Right lobe of liver (tissue), 6 donors: ENCODE results near the gene DTX1. TPM values are rescaled to one million over a fixed set of nuclear protein-coding genes. Genes with fewer than 3 reads are reported as not detected.
A peak's percentile ranks its signal among the peaks of the same experiment; 100 is the strongest.

Source experiments
- ATAC-seq, 4 donors: fragments of 200-7000 bp; cut with Tn5 transposase; one replicate each; pipeline ENCODE4 v1.9.1; 2020; ENCODE audit warnings: mild to moderate bottlenecking in 4 of 4, moderate library complexity in 4 of 4
- DNase-seq, 3 donors: peaks; one replicate each; pipeline ENCODE4 v3.0.0-alpha.2; 2020
- H3K27ac ChIP-seq, 3 donors: fragments of 200-600 bp; one replicate each; pipeline ENCODE4 v1.8.0; 2022
- H3K27me3 ChIP-seq, 2 donors: fragments of 200-600 bp; one replicate each; pipeline ENCODE4 v1.8.0; 2022
- H3K36me3 ChIP-seq, 4 donors: fragments of 200-600 bp; sonication (generic) in 1 of 4; one replicate each; pipeline versions ENCODE4 v1.5.1 to v1.8.0; 2017 to 2022; ENCODE audit warnings: control low read depth in 1 of 4
- H3K4me1 ChIP-seq, 4 donors: fragments of 200-600 bp; sonication (generic) in 1 of 4; one replicate each; pipeline versions ENCODE4 v1.5.1 to v1.8.0; 2017 to 2022; ENCODE audit warnings: control low read depth in 1 of 4
- H3K4me3 ChIP-seq, 3 donors: fragments of 200-600 bp; one replicate each; pipeline ENCODE4 v1.8.0; 2022
- H3K9me3 ChIP-seq, 4 donors: fragments of 200-600 bp; sonication (generic) in 1 of 4; one replicate each; pipeline versions ENCODE4 v1.5.1 to v1.8.0; 2017 to 2022; ENCODE audit warnings: control low read depth in 1 of 4
- POLR2A ChIP-seq: fragments of 450-650 bp; IDR thresholded peaks from one replicate; pipeline ENCODE4 v1.6.1; 2017; ENCODE audit warnings: antibody characterized with exemption, mild to moderate bottlenecking
- WGBS: methylation state at CpG from one replicate; pipeline ENCODE4 v1.1.6; 2018; ENCODE audit warnings: low coverage, low lambda C conversion rate; ENCODE audit not compliant: insufficient coverage; ENCODE audit errors: missing lambda C conversion rate; 5-methylcytosine and 5-hydroxymethylcytosine counted together
- intact Hi-C, 2 donors: fragments of 100-400 bp; cut with DNase I; formaldehyde crosslinking; loops; one replicate each; pipeline versions ENCODE4 v1.11.2 to v1.14.1; 2022
- total RNA-seq, 6 experiments: library from RNA; depleted of rRNA in 2 of 6; stranded (reverse); fragments of >200 nt in 2 of 6; fragmentation: NEBNext Ultra II Directional in 3 of 6; extraction: Animal tissue kit (Norgen Biotek cat#: 25700) in 3 of 6; gene quantifications; one replicate each; pipeline versions ENCODE4 v1.1.0 to v1.2.4, GENCODE V29; 2016 to 2023
- TF ChIP-seq, protein P1 (sequence below), 4 donors: fragments of 200-600 bp in 3 of 4; fragments of 450-650 bp in 1 of 4; IDR thresholded peaks; one replicate each; pipeline versions ENCODE4 v1.5.1 to v1.8.0; 2016 to 2022; ENCODE audit warnings: antibody characterized with exemption in 4 of 4, mild to moderate bottlenecking in 2 of 4
- donor health status: DM: no; HTN: yes; CAD: no.
- donor health status: DM: no; HTN: no; CAD: no.
- donor health status: DM: no; HTN: no; CAD: no.
- donor health status: DM: no; HTN: yes; CAD: no.
- donor health status: DM: no; HTN: yes; CAD: no.

Gene DTX1
- total RNA-seq, 6 experiments from 2014 or later, result 1.4 to 51.2 (median 20.0) TPM

DNA sequence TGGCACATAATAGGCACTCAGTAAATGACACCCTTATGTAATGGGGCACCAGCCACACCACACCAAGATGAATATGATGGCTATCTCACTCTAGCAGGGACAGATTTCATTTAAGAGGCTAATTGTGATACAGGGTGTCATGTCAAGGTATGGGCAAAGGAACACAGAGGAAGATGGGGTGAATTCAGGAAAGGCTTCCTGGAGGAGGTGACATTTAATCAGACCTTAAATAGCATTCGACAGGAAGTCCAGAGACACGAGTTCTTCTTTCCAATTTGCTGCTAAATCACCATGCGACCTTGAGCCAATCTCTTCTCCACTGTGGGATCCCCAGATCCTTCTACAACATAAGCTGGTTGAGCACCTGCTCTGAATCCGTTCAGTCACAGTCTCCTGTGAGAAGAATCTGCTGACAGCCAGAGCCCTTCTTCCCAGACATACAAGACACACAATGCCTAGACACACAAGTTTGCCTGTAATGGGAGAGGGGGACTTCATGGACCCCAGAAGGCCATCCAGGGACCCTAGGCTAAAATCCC lies 1.5 kb upstream of the DTX1 start:
- intact Hi-C loops, result loop anchor here in 1 of 2 donors (5.0 kb wide), 2 partner anchors 42 to 112 kb away; no protein-coding TSS in a partner anchor
- DNase-seq, result no peak
- WGBS, result 17% methylated on average over 1 of the region's 4 CpGs
- no peaks in the 10 kb centered on the region for H3K27me3 ChIP-seq
- no peaks in the 10 kb centered on the region for H3K36me3 ChIP-seq
- ATAC-seq, result no peak
- no peak overlapping the region for H3K27ac ChIP-seq
- TF ChIP-seq POLR2A, result no peak
- TF ChIP-seq, protein P1, sequence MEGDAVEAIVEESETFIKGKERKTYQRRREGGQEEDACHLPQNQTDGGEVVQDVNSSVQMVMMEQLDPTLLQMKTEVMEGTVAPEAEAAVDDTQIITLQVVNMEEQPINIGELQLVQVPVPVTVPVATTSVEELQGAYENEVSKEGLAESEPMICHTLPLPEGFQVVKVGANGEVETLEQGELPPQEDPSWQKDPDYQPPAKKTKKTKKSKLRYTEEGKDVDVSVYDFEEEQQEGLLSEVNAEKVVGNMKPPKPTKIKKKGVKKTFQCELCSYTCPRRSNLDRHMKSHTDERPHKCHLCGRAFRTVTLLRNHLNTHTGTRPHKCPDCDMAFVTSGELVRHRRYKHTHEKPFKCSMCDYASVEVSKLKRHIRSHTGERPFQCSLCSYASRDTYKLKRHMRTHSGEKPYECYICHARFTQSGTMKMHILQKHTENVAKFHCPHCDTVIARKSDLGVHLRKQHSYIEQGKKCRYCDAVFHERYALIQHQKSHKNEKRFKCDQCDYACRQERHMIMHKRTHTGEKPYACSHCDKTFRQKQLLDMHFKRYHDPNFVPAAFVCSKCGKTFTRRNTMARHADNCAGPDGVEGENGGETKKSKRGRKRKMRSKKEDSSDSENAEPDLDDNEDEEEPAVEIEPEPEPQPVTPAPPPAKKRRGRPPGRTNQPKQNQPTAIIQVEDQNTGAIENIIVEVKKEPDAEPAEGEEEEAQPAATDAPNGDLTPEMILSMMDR (IDR thresholded peaks at IDR 0.05), result no peak
- no peak overlapping the region for H3K4me3 ChIP-seq
- H3K4me1 ChIP-seq, result no peaks in the 10 kb centered on the region
- H3K9me3 ChIP-seq, result no peaks in the 10 kb centered on the region

DNA sequence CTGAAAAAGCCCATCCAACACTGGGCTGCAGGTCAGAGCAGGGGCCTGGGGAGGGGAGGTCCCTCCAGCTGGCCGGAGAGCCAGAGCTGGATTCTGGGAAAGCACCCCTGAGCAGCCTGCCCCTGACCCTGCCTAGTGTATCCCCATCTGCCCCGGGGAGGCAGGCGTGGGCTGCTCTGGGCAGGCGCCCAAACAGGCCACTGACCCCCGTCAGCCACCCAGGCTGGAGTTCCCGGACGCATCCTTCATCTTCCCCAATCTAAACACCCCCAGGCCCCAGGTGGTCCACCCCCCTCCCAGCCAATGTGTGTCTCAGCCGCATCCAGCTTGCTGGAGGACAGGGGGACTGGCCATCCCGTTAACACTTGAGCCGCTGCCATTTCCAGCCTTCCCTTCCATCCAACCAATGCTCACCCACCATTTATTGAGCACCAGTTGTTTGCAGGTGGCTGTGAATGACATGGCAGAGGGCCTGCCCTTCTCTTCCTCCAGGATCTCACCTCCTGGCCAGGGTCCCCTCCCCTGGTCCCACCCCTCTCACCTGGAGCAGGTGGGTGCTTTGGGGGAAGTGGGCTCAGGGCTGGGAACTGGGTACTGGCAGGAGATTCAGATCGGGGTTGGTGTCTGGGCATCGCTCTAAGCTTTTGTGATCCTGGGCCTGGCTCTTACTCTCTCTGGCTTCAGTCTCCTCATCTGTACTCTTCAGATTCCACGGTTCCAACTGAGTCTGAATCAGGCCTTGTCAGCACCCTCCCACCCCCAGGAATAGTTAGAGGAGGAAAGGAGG lies 743 bp upstream of the DTX1 start:
- H3K4me1 ChIP-seq, result no peaks in the 10 kb centered on the region
- DNase-seq, result peak in 1 of 3 donors; percentile 80
- H3K36me3 ChIP-seq, result no peaks in the 10 kb centered on the region
- TF ChIP-seq POLR2A, result no peak
- TF ChIP-seq, protein P1 (IDR thresholded peaks at IDR 0.05), result no peak
- H3K27me3 ChIP-seq, result no peaks in the 10 kb centered on the region
- no peaks in the 10 kb centered on the region for H3K9me3 ChIP-seq
- ATAC-seq, result peak in 3 of 4 donors; percentile 56 to 88 (median 61)
- H3K27ac ChIP-seq, result no peak overlapping the region
- intact Hi-C loops, result no loop called here
- 47% methylated on average over 8 of the region's 13 CpGs for WGBS
- H3K4me3 ChIP-seq, result peak overlapping the region in 2 of 3 donors; percentile 61 to 80

DNA sequence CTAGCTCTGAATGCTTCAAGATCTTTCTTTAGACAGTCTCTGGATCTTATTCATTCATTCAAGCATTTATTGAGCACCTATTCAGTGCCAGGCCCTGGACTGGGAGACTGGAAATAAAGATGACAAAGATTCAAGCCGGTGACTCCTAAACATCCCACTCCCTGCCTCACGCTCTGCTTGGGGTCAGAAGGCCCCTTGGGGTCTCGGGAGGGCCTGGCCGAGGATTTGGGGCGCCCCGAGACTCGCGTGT lies 224 bp upstream of the DTX1 start:
- intact Hi-C loops, result no loop called here
- DNase-seq, result no peak
- H3K36me3 ChIP-seq, result no peaks in the 10 kb centered on the region
- H3K27ac ChIP-seq, result no peak overlapping the region
- WGBS, result 60% methylated on average over 1 of the region's 8 CpGs
- TF ChIP-seq, protein P1 (IDR thresholded peaks at IDR 0.05), result no peak
- TF ChIP-seq POLR2A, result no peak
- peak overlapping the region; percentile 56 to 80 (median 61) for H3K4me3 ChIP-seq
- no peak for ATAC-seq
- H3K9me3 ChIP-seq, result no peaks in the 10 kb centered on the region
- peaks cover 0 to 3% (median 0%) of the 10 kb centered on the region in 4 donors for H3K4me1 ChIP-seq
- H3K27me3 ChIP-seq, result no peaks in the 10 kb centered on the region

DNA sequence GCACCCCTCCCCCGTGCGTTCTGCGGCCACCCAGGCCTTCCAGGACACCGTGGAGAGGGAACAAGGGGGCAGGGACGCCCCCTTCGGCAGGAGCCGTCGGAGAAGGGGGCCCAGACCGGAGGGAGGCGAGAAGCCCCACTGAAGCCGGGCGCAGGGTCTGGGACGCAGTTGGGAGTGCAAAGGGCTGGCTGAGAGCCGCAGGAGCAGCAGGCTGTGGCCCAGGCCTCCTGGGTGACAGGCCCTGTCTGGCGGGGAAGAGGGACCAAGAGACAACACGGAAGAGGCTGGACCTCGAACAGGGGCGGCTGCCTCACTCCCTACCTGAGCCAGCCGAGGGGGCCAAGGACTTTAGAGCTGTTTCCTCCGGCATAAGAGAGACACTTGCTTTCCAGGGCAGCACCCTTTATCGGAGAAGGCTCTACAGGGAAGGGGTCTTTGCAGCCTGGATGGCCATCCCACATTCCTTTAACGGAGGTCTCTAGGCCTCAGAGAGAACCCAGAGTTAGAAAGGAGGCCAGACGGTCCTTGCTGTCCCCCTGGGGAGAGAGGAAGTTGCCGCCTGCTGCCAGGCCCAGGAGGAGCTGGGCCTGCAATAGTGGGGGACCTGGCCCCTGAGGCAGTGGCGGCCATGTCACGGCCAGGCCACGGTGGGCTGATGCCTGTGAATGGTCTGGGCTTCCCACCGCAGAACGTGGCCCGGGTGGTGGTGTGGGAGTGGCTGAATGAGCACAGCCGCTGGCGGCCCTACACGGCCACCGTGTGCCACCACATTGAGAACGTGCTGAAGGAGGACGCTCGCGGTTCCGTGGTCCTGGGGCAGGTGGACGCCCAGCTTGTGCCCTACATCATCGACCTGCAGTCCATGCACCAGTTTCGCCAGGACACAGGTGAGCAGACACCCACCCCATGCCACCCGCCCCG lies 1.3 kb downstream of the DTX1 start:
- 22% methylated on average over 8 of the region's 44 CpGs for WGBS
- Histone ChIP-seq H3K27ac (no peak overlapping the region), H3K4me1 (peaks cover 0 to 11% (median 2%) of the 10 kb centered on the region in 4 donors), H3K27me3 (no peaks in the 10 kb centered on the region), H3K4me3 (peak overlapping the region in 2 of 3 donors; percentile 56 to 80), H3K36me3 (no peaks in the 10 kb centered on the region), H3K9me3 (no peaks in the 10 kb centered on the region)
- DNase-seq (peak in 1 of 3 donors; percentile 41), ATAC-seq (peak in 2 of 4 donors; percentile 5 to 30)
- intact Hi-C loops, result no loop called here
- TF ChIP-seq, protein P1 (IDR thresholded peaks at IDR 0.05), result no peak
- no peak for TF ChIP-seq POLR2A
